A172 (cell line): ENCODE data around the gene CDCA4. TPM values are rescaled to one million over a fixed set of nuclear protein-coding genes. Genes with fewer than 3 reads are reported as not detected.
"Not testable (repeated sequence)": the region's sequence is repeated elsewhere in the genome, so short reads cannot be mapped to it uniquely, and the experiment has no call there.

Source experiments
- DNase-seq: peaks from one replicate; pipeline ENCODE4 v3.0.0-alpha.2; 2015; ENCODE audit warnings: low spot score
- total RNA-seq: library from RNA; depleted of rRNA; stranded (reverse); fragments of >200 nt; shearing (Covaris generic); gene quantifications from 2 replicates; pipeline ENCODE4 v1.2.3, GENCODE V29; 2014

Gene CDCA4
- total RNA-seq, 1 experiment from 2014 or later: 40.4 TPM

DNA sequence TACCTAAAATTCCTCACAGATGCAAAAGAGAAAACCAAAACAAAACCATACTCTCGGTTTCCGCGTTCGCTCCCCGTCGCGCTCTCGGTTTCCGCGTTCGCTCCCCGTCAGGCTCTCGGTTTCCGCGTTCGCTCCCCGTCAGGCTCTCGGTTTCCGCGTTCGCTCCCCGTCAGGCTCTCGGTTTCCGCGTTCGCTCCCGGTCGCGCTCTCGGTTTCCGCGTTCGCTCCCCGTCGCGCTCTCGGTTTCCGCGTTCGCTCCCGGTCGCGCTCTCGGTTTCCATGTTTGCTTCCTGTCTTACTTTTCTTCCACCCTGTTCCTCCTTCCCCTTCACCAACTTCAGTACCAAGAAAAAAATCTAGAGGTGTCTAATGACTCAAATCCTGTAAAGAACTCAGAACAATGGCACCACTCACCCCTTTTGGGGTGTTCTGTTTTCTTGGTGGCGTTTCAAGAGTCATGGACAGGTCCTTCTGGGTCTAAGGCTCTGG lies 12.6 kb upstream of the CDCA4 start:
- DNase-seq: not testable (repeated sequence)

- peak; percentile 64 for DNase-seq
These were observed 11.6 kb upstream of the CDCA4 start for GRCh38 chr14:105032451-105032901.

DNA sequence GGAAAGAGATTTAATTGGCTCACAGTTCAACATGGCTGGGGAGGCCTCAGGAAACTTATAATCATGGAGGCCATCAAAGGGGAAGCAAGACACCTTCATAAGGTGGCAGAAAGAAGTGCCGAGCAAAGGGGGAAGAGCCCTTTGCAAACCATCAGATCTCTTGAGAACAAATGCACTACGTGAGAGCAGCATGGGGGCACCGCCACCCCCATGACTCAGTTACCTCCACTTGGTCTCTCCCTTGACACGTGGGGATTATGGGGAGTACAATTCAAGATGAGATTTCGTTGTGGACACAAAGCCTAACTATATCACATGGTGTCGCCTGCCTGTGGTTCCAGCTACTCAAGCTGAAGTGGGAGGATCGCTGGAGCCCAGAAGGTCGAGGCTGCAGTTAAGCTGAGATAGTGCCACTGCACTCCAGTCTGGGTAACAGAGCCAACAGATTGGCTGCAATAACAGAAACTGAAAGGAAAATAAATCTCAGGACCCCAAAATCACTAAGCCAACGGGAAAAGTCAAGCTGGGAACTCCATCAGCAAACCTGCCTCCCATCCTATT lies 10.0 kb upstream of the CDCA4 start:
- no peak for DNase-seq

DNA sequence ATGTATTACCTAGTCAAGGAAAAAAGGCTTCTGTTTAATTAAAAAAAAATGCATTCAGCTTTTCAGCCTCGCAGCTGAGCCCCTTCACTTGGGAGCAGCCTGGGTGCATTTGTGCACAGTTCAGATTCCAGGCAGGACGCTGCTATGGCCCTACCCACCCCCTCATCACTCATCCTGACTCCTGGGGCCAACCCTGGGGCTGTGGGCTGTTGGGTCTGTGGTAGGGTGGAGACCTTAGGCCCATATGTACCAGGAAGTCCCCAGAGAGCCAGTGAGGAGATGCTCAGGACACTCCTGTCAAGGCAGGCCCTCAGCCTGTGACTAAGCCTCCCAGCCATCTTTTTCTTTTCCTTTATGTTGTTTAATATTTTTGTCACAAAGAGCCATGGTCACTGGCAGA lies 9.3 kb upstream of the CDCA4 start:
- no peak for DNase-seq

GRCh38 chr14:105029402-105029801 lies 8.5 kb upstream of the CDCA4 start:
- DNase-seq: no peak

GRCh38 chr14:105028251-105028927 lies 7.5 kb upstream of the CDCA4 start:
- DNase-seq: peak; percentile 76

DNA sequence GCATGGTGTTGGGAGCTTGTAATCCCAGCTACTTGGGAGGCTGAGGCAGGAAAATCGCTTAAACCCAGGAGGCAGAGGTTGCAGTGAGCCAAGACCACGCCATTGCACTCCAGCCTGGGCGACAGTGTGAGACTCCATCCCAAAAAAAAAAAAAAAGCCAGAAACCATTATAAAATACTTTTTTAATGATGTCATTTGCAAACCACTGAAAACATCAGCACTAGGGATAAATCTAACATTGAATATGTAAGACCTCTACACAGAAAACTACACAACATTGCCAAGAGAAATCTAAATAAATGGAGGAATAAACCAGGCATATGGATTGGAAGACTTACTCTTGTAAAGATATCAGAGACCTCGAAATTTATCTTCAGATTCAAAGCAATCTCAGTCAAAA lies 6.8 kb upstream of the CDCA4 start:
- not testable (repeated sequence) for DNase-seq

GRCh38 chr14:105026802-105027563 lies 6.1 kb upstream of the CDCA4 start:
- DNase-seq: peak; percentile 84

DNA sequence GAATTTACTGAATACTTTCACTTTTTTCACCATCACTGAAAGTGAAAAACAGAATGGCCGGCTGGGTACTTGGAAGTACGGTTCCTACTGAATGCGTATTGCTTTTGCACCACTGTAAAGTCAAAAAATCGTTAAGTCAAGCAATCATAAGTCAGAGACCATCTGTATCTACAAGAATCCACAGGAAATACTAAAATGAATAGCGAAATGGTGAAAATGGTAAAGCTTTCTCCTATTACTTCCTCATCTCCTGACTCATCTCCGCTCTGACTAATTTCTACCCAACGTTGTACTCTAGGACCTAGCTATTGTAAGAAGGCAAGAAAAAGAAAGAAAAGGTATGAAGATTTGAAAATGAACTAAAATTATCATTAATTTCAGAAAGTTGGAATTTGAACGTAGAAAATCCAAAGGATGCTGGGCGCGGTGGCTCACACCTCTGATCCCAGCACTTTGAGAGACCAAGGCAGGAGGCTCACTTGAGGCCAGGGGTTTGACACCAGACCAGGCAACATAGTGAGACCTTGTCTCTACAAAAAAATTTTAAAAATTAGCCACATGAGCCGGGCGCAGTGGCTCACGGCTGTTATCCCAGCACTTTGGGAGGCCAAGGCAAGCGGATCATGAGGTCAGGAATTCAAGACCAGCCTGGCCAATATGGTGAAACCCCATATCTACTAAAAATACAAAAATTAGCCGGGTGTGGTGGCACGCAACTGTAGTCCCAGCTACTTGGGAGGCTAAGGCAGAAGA lies 5.3 kb upstream of the CDCA4 start:
- DNase-seq: peak; percentile 76

- DNase-seq: no peak
These were observed 4.5 kb upstream of the CDCA4 start for GRCh38 chr14:105025429-105025828.

GRCh38 chr14:105023791-105024480 lies 3.1 kb upstream of the CDCA4 start:
- peak; percentile 57 for DNase-seq

GRCh38 chr14:105023144-105023543 lies 2.3 kb upstream of the CDCA4 start:
- DNase-seq: peak; percentile 62

GRCh38 chr14:105022276-105022670 lies 1.4 kb upstream of the CDCA4 start:
- DNase-seq: peak; percentile 46

DNA sequence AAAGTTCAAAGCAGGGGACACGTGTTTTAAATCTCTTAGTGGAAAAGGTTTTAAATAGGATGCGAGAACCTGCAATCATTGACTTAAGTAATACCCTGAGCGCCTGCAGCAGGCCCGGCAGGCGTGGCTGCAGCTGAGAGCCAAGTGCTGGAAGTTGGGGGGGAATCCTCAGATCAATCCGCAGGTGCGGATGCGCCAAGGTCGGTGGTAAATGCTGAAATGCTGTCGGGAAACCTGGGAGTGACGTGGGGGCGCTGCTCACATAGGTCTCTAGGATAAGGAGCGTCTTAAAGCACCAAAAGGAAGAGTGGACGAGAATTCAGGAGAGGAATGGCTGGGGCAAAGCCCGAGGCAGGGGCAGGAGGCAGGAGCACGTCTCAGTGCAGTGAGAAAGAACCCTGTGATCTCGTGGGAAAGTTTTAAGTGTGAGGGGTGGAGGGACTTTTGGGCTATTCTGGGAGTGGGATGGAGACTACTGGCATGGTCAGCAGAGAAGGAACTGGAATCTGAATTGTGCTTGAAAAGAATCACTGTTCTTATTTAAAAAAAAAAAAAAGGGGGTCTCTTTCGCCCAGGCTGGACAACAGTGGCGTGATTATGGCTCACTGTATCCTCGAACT lies 883 bp upstream of the CDCA4 start:
- DNase-seq: no peak

GRCh38 chr14:105019861-105020814 lies 745 bp downstream of the CDCA4 start:
- no peak for DNase-seq

- no peak for DNase-seq
These were observed 2.5 kb downstream of the CDCA4 start for GRCh38 chr14:105018414-105018813.

GRCh38 chr14:105015905-105016304 lies 5.0 kb downstream of the CDCA4 start:
- no peak for DNase-seq

- DNase-seq: no peak
These were observed 5.6 kb downstream of the CDCA4 start for GRCh38 chr14:105015242-105015641.

- DNase-seq: no peak
These were observed 6.3 kb downstream of the CDCA4 start for GRCh38 chr14:105014631-105015030.

DNA sequence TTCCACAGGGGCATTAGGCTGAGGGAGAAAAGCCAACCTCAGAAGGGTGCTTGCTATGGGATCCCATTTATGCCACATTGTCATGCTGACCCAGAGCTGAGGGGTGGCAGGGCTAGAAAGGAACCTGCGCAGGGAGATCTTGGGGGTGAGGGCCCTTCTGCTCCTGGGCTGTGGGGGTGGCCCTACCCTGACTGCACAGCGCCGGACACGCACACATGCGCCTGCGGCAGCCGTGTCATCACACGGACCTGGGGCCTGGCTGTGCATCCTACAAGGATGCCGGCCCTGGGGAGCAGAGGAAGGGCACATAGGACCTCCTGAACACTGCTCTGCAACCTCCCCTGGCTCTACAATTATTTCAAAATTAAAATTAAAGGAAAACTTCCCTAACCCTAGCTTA lies 6.9 kb downstream of the CDCA4 start:
- DNase-seq: no peak
